Glutamatergic neuron (in vitro differentiated cells): Measurements from ENCODE around the gene P2RY2. TPM values are rescaled to one million over a fixed set of nuclear protein-coding genes. Genes with fewer than 3 reads are reported as not detected.

Experiments used
- DNase-seq: peaks from one replicate; pipeline ENCODE4 v3.0.0; 2022
- H3K27ac Mint-ChIP-seq: one replicate; pipeline ENCODE4 v1.8.0; 2020; ENCODE audit warnings: mild to moderate bottlenecking, mixed read lengths, inconsistent platforms; ENCODE audit not compliant: unreplicated experiment
- H3K27me3 Mint-ChIP-seq: one replicate; pipeline ENCODE4 v1.8.0; 2020; ENCODE audit warnings: mild to moderate bottlenecking, moderate library complexity, mixed read lengths, inconsistent platforms; ENCODE audit not compliant: unreplicated experiment
- H3K36me3 Mint-ChIP-seq: one replicate; pipeline ENCODE4 v1.8.0; 2020; ENCODE audit warnings: mild to moderate bottlenecking, mixed read lengths, inconsistent platforms; ENCODE audit not compliant: unreplicated experiment
- H3K4me1 Mint-ChIP-seq: one replicate; pipeline ENCODE4 v1.8.0; 2020; ENCODE audit warnings: mild to moderate bottlenecking, low read depth, mixed read lengths, inconsistent platforms; ENCODE audit not compliant: unreplicated experiment
- H3K4me3 Mint-ChIP-seq: one replicate; pipeline ENCODE4 v1.8.0; 2020; ENCODE audit warnings: mild to moderate bottlenecking, mixed read lengths, inconsistent platforms; ENCODE audit not compliant: unreplicated experiment
- H3K9me3 Mint-ChIP-seq: one replicate; pipeline ENCODE4 v1.8.0; 2020; ENCODE audit warnings: mild to moderate bottlenecking, moderate library complexity, mixed read lengths, inconsistent platforms; ENCODE audit not compliant: unreplicated experiment
- CTCF ChIP-seq: fragments of 200-600 bp; sonication (generic); IDR thresholded peaks from one replicate; pipeline ENCODE4 v1.5.0; 2021; ENCODE audit not compliant: partially characterized antibody, unreplicated experiment
- total RNA-seq: library from RNA; stranded (reverse); fragmentation: NEBNext Ultra II Directional; extraction: Animal tissue kit (Norgen Biotek cat#: 25700); gene quantifications from one replicate; pipeline ENCODE4 v1.2.1, GENCODE V29; 2021; ENCODE audit not compliant: unreplicated experiment

P2RY2 gene
- total RNA-seq, 1 donor from 2014 or later: 0.69 TPM

- Mint-ChIP-seq H3K36me3 (no peaks in the 10 kb centered on the region), H3K4me1 (no peaks in the 10 kb centered on the region), H3K9me3 (peaks cover 4% of the 10 kb centered on the region), H3K27ac (no peak overlapping the region), H3K27me3 (peaks cover 12% of the 10 kb centered on the region), H3K4me3 (peak overlapping the region; percentile 45)
- no peak for TF ChIP-seq CTCF
- no peak for DNase-seq
Measured at GRCh38 chr11:73217131-73217809, 811 bp upstream of the P2RY2 start.

GRCh38 chr11:73217810-73218105, 323 bp upstream of the P2RY2 start:
- no peak for DNase-seq
- Mint-ChIP-seq H3K9me3 (peaks cover 4% of the 10 kb centered on the region), H3K36me3 (no peaks in the 10 kb centered on the region), H3K27ac (no peak overlapping the region), H3K4me1 (no peaks in the 10 kb centered on the region), H3K4me3 (peak overlapping the region; percentile 45), H3K27me3 (peaks cover 13% of the 10 kb centered on the region)
- TF ChIP-seq CTCF: no peak

- no peak overlapping the region for H3K27ac Mint-ChIP-seq
- H3K36me3 Mint-ChIP-seq: no peaks in the 10 kb centered on the region
- peaks cover 4% of the 10 kb centered on the region for H3K9me3 Mint-ChIP-seq
- H3K4me1 Mint-ChIP-seq: no peaks in the 10 kb centered on the region
- peaks cover 13% of the 10 kb centered on the region for H3K27me3 Mint-ChIP-seq
- no peak for DNase-seq
- no peak for TF ChIP-seq CTCF
- peak overlapping the region; percentile 84 for H3K4me3 Mint-ChIP-seq
Measured at GRCh38 chr11:73218830-73219215, 742 bp downstream of the P2RY2 start.

GRCh38 chr11:73219396-73220285, 1.6 kb downstream of the P2RY2 start:
- Mint-ChIP-seq H3K27ac (no peak overlapping the region), H3K4me1 (no peaks in the 10 kb centered on the region), H3K27me3 (peaks cover 13% of the 10 kb centered on the region), H3K9me3 (peaks cover 4% of the 10 kb centered on the region), H3K4me3 (peak overlapping the region; percentile 37), H3K36me3 (no peaks in the 10 kb centered on the region)
- no peak for DNase-seq
- TF ChIP-seq CTCF: no peak

GRCh38 chr11:73221451-73221850, 3.4 kb downstream of the P2RY2 start:
- peaks cover 15% of the 10 kb centered on the region for H3K27me3 Mint-ChIP-seq
- peaks cover 1% of the 10 kb centered on the region for H3K9me3 Mint-ChIP-seq
- no peak overlapping the region for H3K27ac Mint-ChIP-seq
- no peaks in the 10 kb centered on the region for H3K36me3 Mint-ChIP-seq
- H3K4me1 Mint-ChIP-seq: no peaks in the 10 kb centered on the region
- TF ChIP-seq CTCF: no peak
- no peak for DNase-seq
- H3K4me3 Mint-ChIP-seq: no peak overlapping the region
